Neural progenitor cell (in vitro differentiated cells): ENCODE data around the gene ERO1A. TPM values are rescaled to one million over a fixed set of nuclear protein-coding genes. Genes with fewer than 3 reads are reported as not detected.

ENCODE experiments used
- DNase-seq: peaks from one replicate; pipeline ENCODE4 v3.0.0-alpha.2; 2016; ENCODE audit warnings: low spot score
- H2AFZ ChIP-seq: fragments of 200-600 bp; sonication (generic); replicated peaks from 2 replicates; pipeline ENCODE4 v1.6.1; 2016; ENCODE audit warnings: antibody characterized with exemption
- H3F3A ChIP-seq: fragments of 200-600 bp; sonication (generic); 2 replicates; pipeline ENCODE4 v1.6.1; 2016; ENCODE audit warnings: antibody characterized with exemption, low read depth
- H3K27ac ChIP-seq: fragments of 200-600 bp; sonication (generic); 2 replicates; pipeline ENCODE4 v1.5.1; 2016; ENCODE audit warnings: mild to moderate bottlenecking
- H3K27me3 ChIP-seq: fragments of 200-600 bp; sonication (generic); 2 replicates; pipeline ENCODE4 v1.6.1; 2016; ENCODE audit warnings: mild to moderate bottlenecking, moderate library complexity
- H3K36me3 ChIP-seq: fragments of 200-600 bp; sonication (generic); 2 replicates; pipeline ENCODE4 v1.5.1; 2016
- H3K4me1 ChIP-seq: fragments of 200-600 bp; sonication (generic); 2 replicates; pipeline ENCODE4 v1.6.1; 2016; ENCODE audit warnings: mixed run types
- H3K4me2 ChIP-seq: fragments of 200-600 bp; sonication (generic); 2 replicates; pipeline ENCODE4 v1.6.1; 2016
- H3K4me3 ChIP-seq: fragments of 200-600 bp; sonication (generic); 2 replicates; pipeline ENCODE4 v1.5.1; 2016
- H3K79me2 ChIP-seq: fragments of 200-600 bp; sonication (generic); 2 replicates; pipeline ENCODE4 v1.6.1; 2016; ENCODE audit warnings: low read depth
- H3K9ac ChIP-seq: fragments of 200-600 bp; sonication (generic); 2 replicates; pipeline ENCODE4 v1.6.1; 2016
- H3K9me3 ChIP-seq: fragments of 200-600 bp; sonication (generic); 2 replicates; pipeline ENCODE4 v1.5.1; 2016; ENCODE audit warnings: low read depth
- H4K20me1 ChIP-seq: fragments of 200-600 bp; sonication (generic); 2 replicates; pipeline ENCODE4 v1.6.1; 2016; ENCODE audit warnings: low read depth
- H3K27ac Mint-ChIP-seq: 3 replicates; pipeline ENCODE4 v1.8.0; 2021; ENCODE audit warnings: mixed read lengths
- H3K27me3 Mint-ChIP-seq: 2 replicates; pipeline ENCODE4 v1.8.0; 2022; ENCODE audit warnings: low read depth, mild to moderate bottlenecking, inconsistent platforms, moderate library complexity, mixed read lengths; ENCODE audit not compliant: insufficient read depth
- H3K36me3 Mint-ChIP-seq: 3 replicates; pipeline ENCODE4 v1.8.0; 2021; ENCODE audit warnings: mixed read lengths
- H3K4me1 Mint-ChIP-seq: 3 replicates; pipeline ENCODE4 v1.8.0; 2021; ENCODE audit warnings: mixed read lengths
- H3K4me3 Mint-ChIP-seq: 3 replicates; pipeline ENCODE4 v1.8.0; 2021; ENCODE audit warnings: mild to moderate bottlenecking, moderate library complexity, mixed read lengths
- H3K9me3 Mint-ChIP-seq: 3 replicates; pipeline ENCODE4 v1.8.0; 2020; ENCODE audit warnings: mixed read lengths
- EZH2 ChIP-seq: fragments of 200-600 bp; sonication (generic); IDR thresholded peaks from 2 replicates; pipeline ENCODE4 v1.6.1; 2017; ENCODE audit warnings: antibody characterized with exemption, mild to moderate bottlenecking, moderate library complexity
- EZH2phosphoT487 ChIP-seq: fragments of 200-600 bp; sonication (generic); IDR thresholded peaks from 2 replicates; pipeline ENCODE4 v1.6.1; 2017; ENCODE audit warnings: antibody characterized with exemption
- total RNA-seq: library from RNA; depleted of rRNA; stranded (reverse); fragments of >200 nt; gene quantifications from 2 replicates; pipeline ENCODE4 v1.2.3, GENCODE V29; 2015; ENCODE audit warnings: low replicate concordance
- TF ChIP-seq, protein P1 (sequence below): fragments of 200-600 bp; sonication (generic); IDR thresholded peaks from 2 replicates; pipeline ENCODE4 v1.5.1; 2017; ENCODE audit warnings: antibody characterized with exemption, mild to moderate bottlenecking

ERO1A gene
- total RNA-seq, 1 donor from 2014 or later = 54.1 TPM

DNA sequence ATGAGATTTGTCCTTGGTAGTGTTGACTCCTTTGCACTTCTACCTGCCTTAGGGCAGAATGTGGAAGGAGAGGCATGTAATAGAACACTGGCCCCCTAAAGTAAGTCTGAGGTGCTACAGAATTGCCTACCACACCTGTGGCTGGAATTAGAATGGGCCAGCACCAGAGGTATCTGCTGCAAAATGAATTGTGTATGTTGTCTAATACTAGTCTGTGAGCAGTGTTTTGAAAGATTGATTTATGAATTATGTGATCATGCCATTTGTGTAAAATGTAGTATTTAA is 28.9 kb upstream of the ERO1A start:
- H3K79me2 ChIP-seq = peaks cover 11% of the 10 kb centered on the region
- Mint-ChIP-seq H3K36me3 (peaks cover 29% of the 10 kb centered on the region), H3K4me3 (no peak overlapping the region), H3K27me3 (peaks cover 2% of the 10 kb centered on the region), H3K27ac (no peak overlapping the region), H3K9me3 (no peaks in the 10 kb centered on the region), H3K4me1 (no peaks in the 10 kb centered on the region)
- H3K9me3 ChIP-seq = no peaks in the 10 kb centered on the region
- H3K4me1 ChIP-seq = no peaks in the 10 kb centered on the region
- H4K20me1 ChIP-seq = no peaks in the 10 kb centered on the region
- no peak overlapping the region for H3K4me3 ChIP-seq
- H3K27ac ChIP-seq = no peak overlapping the region
- H3K36me3 ChIP-seq = peaks cover 28% of the 10 kb centered on the region
- H3F3A ChIP-seq = peaks cover 23% of the 10 kb centered on the region
- no peak overlapping the region for H3K9ac ChIP-seq
- no peak overlapping the region for H3K4me2 ChIP-seq
- no peak for DNase-seq
- no peak for TF ChIP-seq EZH2
- TF ChIP-seq, protein P1, sequence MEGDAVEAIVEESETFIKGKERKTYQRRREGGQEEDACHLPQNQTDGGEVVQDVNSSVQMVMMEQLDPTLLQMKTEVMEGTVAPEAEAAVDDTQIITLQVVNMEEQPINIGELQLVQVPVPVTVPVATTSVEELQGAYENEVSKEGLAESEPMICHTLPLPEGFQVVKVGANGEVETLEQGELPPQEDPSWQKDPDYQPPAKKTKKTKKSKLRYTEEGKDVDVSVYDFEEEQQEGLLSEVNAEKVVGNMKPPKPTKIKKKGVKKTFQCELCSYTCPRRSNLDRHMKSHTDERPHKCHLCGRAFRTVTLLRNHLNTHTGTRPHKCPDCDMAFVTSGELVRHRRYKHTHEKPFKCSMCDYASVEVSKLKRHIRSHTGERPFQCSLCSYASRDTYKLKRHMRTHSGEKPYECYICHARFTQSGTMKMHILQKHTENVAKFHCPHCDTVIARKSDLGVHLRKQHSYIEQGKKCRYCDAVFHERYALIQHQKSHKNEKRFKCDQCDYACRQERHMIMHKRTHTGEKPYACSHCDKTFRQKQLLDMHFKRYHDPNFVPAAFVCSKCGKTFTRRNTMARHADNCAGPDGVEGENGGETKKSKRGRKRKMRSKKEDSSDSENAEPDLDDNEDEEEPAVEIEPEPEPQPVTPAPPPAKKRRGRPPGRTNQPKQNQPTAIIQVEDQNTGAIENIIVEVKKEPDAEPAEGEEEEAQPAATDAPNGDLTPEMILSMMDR = no peak
- no peak for TF ChIP-seq EZH2phosphoT487
- H2AFZ ChIP-seq = no peak overlapping the region
- H3K27me3 ChIP-seq = no peaks in the 10 kb centered on the region

DNA sequence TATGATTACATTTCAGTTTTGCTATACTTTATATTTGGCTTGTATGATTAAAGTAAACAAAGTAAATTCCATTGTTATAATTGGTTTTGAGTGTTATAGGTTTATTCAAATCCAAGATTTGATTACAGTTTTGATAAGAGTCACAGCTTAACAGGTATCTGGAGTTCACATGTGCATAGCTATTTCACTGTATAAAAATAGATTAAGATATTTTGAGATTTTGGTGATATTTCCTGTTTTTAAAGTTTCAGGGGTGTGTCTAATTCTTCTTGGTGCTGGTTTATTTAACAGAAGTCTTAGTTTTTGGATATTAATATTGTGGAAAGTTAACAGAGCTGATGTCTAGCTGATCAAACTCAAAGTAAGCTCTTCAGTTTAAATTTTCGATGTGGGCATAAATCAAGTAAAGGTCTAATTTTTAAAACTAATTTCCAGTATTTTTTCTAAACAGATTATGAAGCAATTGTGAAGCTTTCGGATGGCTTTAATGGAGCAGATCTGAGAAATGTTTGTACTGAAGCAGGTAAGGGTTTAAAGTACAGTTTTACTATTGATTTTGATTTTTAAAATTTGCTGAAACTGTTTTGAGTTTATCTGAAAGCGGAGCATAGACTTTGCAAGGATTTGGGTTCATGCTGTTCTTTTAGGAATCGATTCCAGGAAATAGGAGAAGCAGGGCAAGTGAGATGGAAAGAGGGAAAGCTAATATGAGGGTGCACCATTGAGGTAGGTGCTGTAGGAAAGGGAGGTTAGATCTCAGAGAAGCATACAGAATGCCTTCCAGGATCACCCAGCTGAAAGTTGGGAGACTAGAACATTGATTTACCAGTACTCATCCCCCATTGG is 28.4 kb upstream of the ERO1A start:
- Mint-ChIP-seq H3K27ac (no peak overlapping the region), H3K4me1 (no peaks in the 10 kb centered on the region), H3K4me3 (peak overlapping the region; percentile 7), H3K9me3 (no peaks in the 10 kb centered on the region), H3K36me3 (peaks cover 30% of the 10 kb centered on the region), H3K27me3 (peaks cover 2% of the 10 kb centered on the region)
- Histone ChIP-seq H3K4me1 (no peaks in the 10 kb centered on the region), H3K4me3 (no peak overlapping the region), H3F3A (peaks cover 19% of the 10 kb centered on the region), H3K9me3 (no peaks in the 10 kb centered on the region), H3K9ac (no peak overlapping the region), H3K36me3 (peaks cover 33% of the 10 kb centered on the region), H2AFZ (no peak overlapping the region), H3K79me2 (peaks cover 11% of the 10 kb centered on the region), H3K27me3 (no peaks in the 10 kb centered on the region), H4K20me1 (no peaks in the 10 kb centered on the region), H3K4me2 (no peak overlapping the region), H3K27ac (no peak overlapping the region)
- TF ChIP-seq EZH2 (no peak), EZH2phosphoT487 (no peak)
- TF ChIP-seq, protein P1 = no peak
- no peak for DNase-seq

DNA sequence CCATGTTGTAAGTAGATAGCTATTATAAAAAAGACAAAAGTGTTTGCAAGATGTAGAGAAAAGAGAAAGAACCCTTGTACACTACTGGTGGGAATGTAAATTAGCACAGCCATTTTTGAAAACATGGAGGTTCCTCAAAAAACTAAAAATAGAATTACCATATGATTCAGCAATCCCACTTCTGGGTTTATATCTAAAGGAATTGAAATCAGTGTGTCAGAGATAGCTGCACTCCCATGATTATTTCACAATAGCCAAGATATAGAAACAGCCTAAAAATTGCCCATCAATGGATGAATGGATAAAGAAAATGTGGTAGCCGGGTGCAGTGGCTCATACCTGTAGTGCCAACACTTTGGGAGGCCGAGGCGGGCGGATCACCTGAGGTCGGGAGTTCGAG is 20.8 kb upstream of the ERO1A start:
- no peaks in the 10 kb centered on the region for H3K4me1 Mint-ChIP-seq
- no peaks in the 10 kb centered on the region for H3K9me3 Mint-ChIP-seq
- no peak overlapping the region for H3K4me3 ChIP-seq
- no peak for DNase-seq
- H3K79me2 ChIP-seq = peaks cover 4% of the 10 kb centered on the region
- H3K27ac ChIP-seq = no peak overlapping the region
- no peak overlapping the region for H3K4me2 ChIP-seq
- H4K20me1 ChIP-seq = no peaks in the 10 kb centered on the region
- no peak for TF ChIP-seq EZH2phosphoT487
- TF ChIP-seq EZH2 = no peak
- TF ChIP-seq, protein P1 = no peak
- peaks cover 56% of the 10 kb centered on the region for H3K36me3 ChIP-seq
- no peak overlapping the region for H3K27ac Mint-ChIP-seq
- H2AFZ ChIP-seq = no peak overlapping the region
- no peaks in the 10 kb centered on the region for H3K4me1 ChIP-seq
- no peaks in the 10 kb centered on the region for H3K27me3 Mint-ChIP-seq
- no peaks in the 10 kb centered on the region for H3F3A ChIP-seq
- no peaks in the 10 kb centered on the region for H3K27me3 ChIP-seq
- H3K9ac ChIP-seq = no peak overlapping the region
- H3K36me3 Mint-ChIP-seq = peaks cover 34% of the 10 kb centered on the region
- no peak overlapping the region for H3K4me3 Mint-ChIP-seq
- H3K9me3 ChIP-seq = no peaks in the 10 kb centered on the region
